ENCODE data around the gene CEP72.

- TF ChIP-seq CTCF (IDR thresholded peaks at IDR 0.05) = no peak
- TF ChIP-seq POLR2A (IDR thresholded peaks at IDR 0.05) = no peak
These were observed 31.7 kb downstream of the CEP72 start for GRCh38 chr5:643811-644271.
